ENCODE data around the gene GEN1. TPM values are rescaled to one million over a fixed set of nuclear protein-coding genes. Genes with fewer than 3 reads are reported as not detected.

GEN1 gene
- total and polyA plus RNA-seq, 2 of the 4 experiments (the other 2 are of a cell fraction): 7.9 to 8.3 TPM

GRCh38 chr2:17821080-17821479 lies 67.1 kb downstream of the GEN1 start:
- POLR2A ChIA-PET (ENCODE audit: unreplicated experiment): no interaction called here
- no TSS peak for BruUV-seq (replicated peaks)
- CTCF ChIA-PET: no interaction called here
- H2BK15ac ChIP-seq (ENCODE audit: low read depth, low read length): no peak overlapping the region
- WGBS, 2 experiments (ENCODE audit: extremely low coverage in 2 of 2, insufficient read length in 1 of 2): no CpG with 5 or more reads among the region's 3 CpGs
- no peak overlapping the region for H2BK5ac ChIP-seq (ENCODE audit: low read depth, low read length, poor library complexity, severe bottlenecking)
- H3K9me1 ChIP-seq (ENCODE audit: insufficient read depth, low read length): no peaks in the 10 kb centered on the region
- H2BK120ac ChIP-seq (ENCODE audit: low read depth, low read length): no peak overlapping the region
- DNase-seq: no peak
- ATAC-seq (ENCODE audit: low read depth): no peak
- no peaks in the 10 kb centered on the region for H3K4me1 ChIP-seq (ENCODE audit: control insufficient read depth, insufficient read depth, low read length)
- no peak overlapping the region for H3K18ac ChIP-seq (ENCODE audit: low read depth, low read length)
- H3K27me3 ChIP-seq (ENCODE audit: control insufficient read depth, insufficient read depth, low read length): peaks cover 14% of the 10 kb centered on the region
- H3K79me1 ChIP-seq (ENCODE audit: low read depth in 1 of 2, low read length in 2 of 2): no peaks in the 10 kb centered on the region
- H3K23ac ChIP-seq (ENCODE audit: low read depth, low read length): no peak overlapping the region
- H2BK20ac ChIP-seq (ENCODE audit: low read depth, low read length): no peak overlapping the region
- no peak overlapping the region for H3K4me3 ChIP-seq (ENCODE audit: insufficient read depth, low read depth, low read length)
- no peak overlapping the region for H3K4ac ChIP-seq (ENCODE audit: low read depth, low read length)
- H3K56ac ChIP-seq (ENCODE audit: extremely low read depth, insufficient read depth, low read length): no peak overlapping the region
- H3K36me3 ChIP-seq (ENCODE audit: control insufficient read depth, insufficient read depth, low read length): no peaks in the 10 kb centered on the region
- H2AK9ac ChIP-seq (replicated peaks; ENCODE audit: low read depth, low read length, poor library complexity): no peak overlapping the region
- no peak overlapping the region for H4K8ac ChIP-seq (ENCODE audit: low read depth in 2 of 2, low read length in 2 of 2)
- H3K9me3 ChIP-seq (ENCODE audit: control insufficient read depth, insufficient read depth, low read length): no peaks in the 10 kb centered on the region
- no peak overlapping the region for H2AK5ac ChIP-seq (ENCODE audit: low read depth, low read length)
- dilution Hi-C loops (cut with HindIII; ENCODE audit: low sequenced_read_pairs, unreplicated experiment) (no loop called here), in situ Hi-C loops (cut with MboI; ENCODE audit: low sequenced_read_pairs) (no loop called here), intact Hi-C loops (cut with micrococcal nuclease) (no loop called here)
- no peaks in the 10 kb centered on the region for H4K20me1 ChIP-seq (ENCODE audit: insufficient read depth, low read length)
- TF ChIP-seq CTCF (conservative IDR thresholded peaks at IDR 0.05; ENCODE audit: low read depth, low read length) (no peak), USF2 (IDR thresholded peaks at IDR 0.05; ENCODE audit: low read depth, low read length) (no peak), RCOR1 (IDR thresholded peaks at IDR 0.05; ENCODE audit: insufficient replicate concordance, low read length) (no peak), MAZ (IDR thresholded peaks at IDR 0.05; ENCODE audit: borderline replicate concordance, low read depth, low read length) (no peak), RFX5 (IDR thresholded peaks at IDR 0.05; ENCODE audit: low read depth, low read length) (no peak), MAFK (IDR thresholded peaks at IDR 0.05; ENCODE audit: low read depth, low read length) (no peak), CHD1 (IDR thresholded peaks at IDR 0.05; ENCODE audit: low read depth, low read length) (no peak), NFE2L2 (IDR thresholded peaks at IDR 0.05; ENCODE audit: low read depth, low read length) (no peak), MXI1 (IDR thresholded peaks at IDR 0.05; ENCODE audit: borderline replicate concordance, low read depth, low read length) (no peak), FOS (IDR thresholded peaks at IDR 0.05; ENCODE audit: low read depth, low read length) (no peak), POLR2A (IDR thresholded peaks at IDR 0.05; ENCODE audit: low read depth, low read length) (no peak), SMC3 (IDR thresholded peaks at IDR 0.05; ENCODE audit: low read depth, low read length) (no peak), BHLHE40 (IDR thresholded peaks at IDR 0.05; ENCODE audit: low read depth, low read length) (no peak), ELK1 (IDR thresholded peaks at IDR 0.05; ENCODE audit: borderline replicate concordance, low read depth, low read length) (no peak), RAD21 (IDR thresholded peaks at IDR 0.05; ENCODE audit: low read length) (no peak)
- no peak overlapping the region for H4K5ac ChIP-seq (ENCODE audit: low read depth, low read length)
- no peak overlapping the region for H2AFZ ChIP-seq (replicated peaks; ENCODE audit: low read length, poor library complexity)
- no peak overlapping the region for H3K14ac ChIP-seq (replicated peaks; ENCODE audit: low read depth, low read length)
- H3K27ac ChIP-seq (ENCODE audit: insufficient read depth, low read length): no peak overlapping the region
- no peak overlapping the region for H3K9ac ChIP-seq (ENCODE audit: low read depth, low read length)
- H4K91ac ChIP-seq (ENCODE audit: insufficient read depth, low read depth, low read length): no peak overlapping the region
- no peak overlapping the region for H3K4me2 ChIP-seq (ENCODE audit: low read depth, low read length)
